Measurements from ENCODE around the gene NCAM2.
A peak's percentile ranks its signal among the peaks of the same experiment; 100 is the strongest.

Gene NCAM2

DNA sequence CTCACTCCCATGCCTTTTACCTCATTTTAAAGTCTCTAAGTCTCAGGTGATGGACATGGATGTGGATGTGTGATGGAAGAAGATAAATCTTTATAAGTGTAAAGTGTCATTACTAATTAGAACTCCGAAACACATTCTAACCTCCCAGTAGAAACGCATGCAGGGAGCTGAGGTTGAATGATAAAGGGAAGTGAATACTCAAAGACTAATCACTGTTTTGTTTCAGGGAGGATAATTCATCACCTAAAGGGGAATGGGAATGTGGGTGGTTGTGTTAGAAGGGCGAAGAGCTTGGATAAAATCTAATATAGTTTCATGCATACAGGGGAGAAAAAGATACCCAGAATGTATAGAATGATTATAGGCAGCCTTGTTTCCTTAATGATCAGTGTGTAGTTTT is 12.5 kb downstream of the NCAM2 start:
- intact Hi-C loops (cut with DNase I) = no loop called here
- DNase-seq = no peak

DNA sequence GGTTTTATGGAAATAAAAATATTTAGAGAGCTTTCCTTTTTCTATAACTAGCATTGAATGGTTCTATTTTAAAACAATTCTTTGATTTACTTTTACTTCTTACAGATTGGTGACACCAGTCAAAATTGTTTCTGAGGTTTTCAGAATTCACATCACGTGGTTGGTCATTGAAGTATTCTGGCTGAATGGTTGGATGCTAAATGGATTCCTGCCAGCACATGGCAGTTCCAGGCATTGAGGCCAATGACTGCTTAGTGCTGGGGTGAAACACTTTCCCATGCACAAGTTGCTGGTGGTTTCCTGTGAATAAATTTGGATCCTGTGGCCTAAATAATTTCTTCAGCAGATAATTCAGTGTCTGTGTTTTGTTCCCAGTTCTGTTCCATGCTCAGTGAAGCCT is 20.6 kb downstream of the NCAM2 start:
- DNase-seq = peak in 35 of 42 donors; percentile 28 to 86 (median 58)

DNA sequence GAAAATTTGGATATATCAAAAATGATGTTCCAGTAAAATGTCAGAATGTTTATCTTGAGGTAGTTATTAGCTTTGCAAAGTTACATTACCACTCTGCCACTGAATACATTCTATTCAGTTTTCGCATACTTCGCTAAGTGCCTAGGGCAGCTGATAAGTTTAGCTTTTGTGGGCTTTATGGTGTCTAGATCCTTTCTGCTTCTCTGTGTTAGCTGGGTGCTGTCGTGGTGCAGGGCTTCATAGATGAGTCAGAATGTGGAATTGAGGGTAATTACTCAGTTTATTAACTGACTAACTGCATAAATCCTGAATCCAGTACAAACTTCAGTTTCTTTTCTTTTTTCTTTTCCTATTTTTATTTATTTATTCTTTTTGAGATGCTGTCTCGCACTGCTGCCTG is 21.5 kb downstream of the NCAM2 start:
- intact Hi-C loops (cut with DNase I) = no loop called here
- DNase-seq = no peak

More for the DNA sequence above, 20.6 kb downstream of the NCAM2 start:
- intact Hi-C loops (cut with DNase I) = no loop called here

- intact Hi-C loops (cut with DNase I) = no loop called here
- DNase-seq = no peak
Observed at GRCh38 chr21:21025742-21026141, 27.5 kb downstream of the NCAM2 start.

- DNase-seq = no peak
- intact Hi-C loops (cut with DNase I) = no loop called here
Observed at GRCh38 chr21:21028275-21028820, 30.1 kb downstream of the NCAM2 start.

GRCh38 chr21:21029164-21029563 is 31.0 kb downstream of the NCAM2 start:
- intact Hi-C loops (cut with DNase I) = no loop called here
- peak in 1 of 42 donors; percentile 63 for DNase-seq

- intact Hi-C loops (cut with DNase I) = no loop called here
- DNase-seq = no peak
Observed at GRCh38 chr21:21030311-21030710, 32.1 kb downstream of the NCAM2 start.

GRCh38 chr21:21034036-21034435 is 35.8 kb downstream of the NCAM2 start:
- intact Hi-C loops (cut with DNase I) = no loop called here
- DNase-seq = no peak

DNA sequence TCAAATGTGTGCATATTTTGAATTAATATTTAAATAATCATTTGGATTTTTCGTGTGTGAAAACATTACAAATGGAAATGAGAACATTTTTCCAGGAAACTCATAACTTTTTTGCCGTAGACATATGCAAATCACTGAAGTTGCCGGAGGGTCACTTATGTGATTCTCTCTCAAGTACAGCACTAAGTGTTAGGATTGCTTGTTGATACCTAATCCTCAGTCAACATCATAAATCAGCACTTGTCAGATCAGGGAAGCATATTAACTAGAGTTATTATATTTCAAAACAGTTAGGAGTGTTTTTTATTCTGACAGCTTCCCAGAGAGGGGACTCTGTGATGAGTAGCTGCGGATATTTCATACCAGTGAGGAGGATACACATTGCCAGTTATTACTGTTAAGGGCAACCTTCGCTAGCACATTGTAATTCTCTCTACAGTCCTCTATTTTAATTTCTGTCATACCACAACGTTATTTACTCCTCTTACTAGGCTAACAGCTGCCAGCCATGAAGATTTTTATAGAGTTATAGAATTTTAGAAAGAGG is 41.5 kb downstream of the NCAM2 start:
- intact Hi-C loops (cut with DNase I) = no loop called here
- DNase-seq = no peak

DNA sequence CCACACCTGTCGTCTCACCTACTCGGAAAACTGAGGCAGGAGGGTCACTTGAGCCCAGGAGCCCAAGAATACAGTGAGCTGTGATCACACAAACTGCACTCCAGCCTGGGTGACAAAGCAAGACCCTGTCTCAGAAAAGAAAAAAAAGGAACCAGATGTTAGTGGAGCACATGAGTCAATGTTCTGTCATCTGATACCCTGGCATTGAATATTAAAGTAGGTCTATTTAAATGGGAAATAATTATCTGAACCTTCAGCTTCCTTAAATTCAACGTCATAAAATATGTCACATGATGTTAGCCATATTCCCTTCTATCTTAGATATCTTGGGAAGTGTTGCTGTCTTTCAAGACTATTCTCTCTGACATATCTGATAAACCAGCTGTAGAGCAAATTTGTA is 47.3 kb downstream of the NCAM2 start:
- no peak for DNase-seq
- intact Hi-C loops (cut with DNase I) = no loop called here

- intact Hi-C loops (cut with DNase I) = no loop called here
- DNase-seq = no peak
Observed at GRCh38 chr21:21046063-21046462, 47.9 kb downstream of the NCAM2 start.

DNA sequence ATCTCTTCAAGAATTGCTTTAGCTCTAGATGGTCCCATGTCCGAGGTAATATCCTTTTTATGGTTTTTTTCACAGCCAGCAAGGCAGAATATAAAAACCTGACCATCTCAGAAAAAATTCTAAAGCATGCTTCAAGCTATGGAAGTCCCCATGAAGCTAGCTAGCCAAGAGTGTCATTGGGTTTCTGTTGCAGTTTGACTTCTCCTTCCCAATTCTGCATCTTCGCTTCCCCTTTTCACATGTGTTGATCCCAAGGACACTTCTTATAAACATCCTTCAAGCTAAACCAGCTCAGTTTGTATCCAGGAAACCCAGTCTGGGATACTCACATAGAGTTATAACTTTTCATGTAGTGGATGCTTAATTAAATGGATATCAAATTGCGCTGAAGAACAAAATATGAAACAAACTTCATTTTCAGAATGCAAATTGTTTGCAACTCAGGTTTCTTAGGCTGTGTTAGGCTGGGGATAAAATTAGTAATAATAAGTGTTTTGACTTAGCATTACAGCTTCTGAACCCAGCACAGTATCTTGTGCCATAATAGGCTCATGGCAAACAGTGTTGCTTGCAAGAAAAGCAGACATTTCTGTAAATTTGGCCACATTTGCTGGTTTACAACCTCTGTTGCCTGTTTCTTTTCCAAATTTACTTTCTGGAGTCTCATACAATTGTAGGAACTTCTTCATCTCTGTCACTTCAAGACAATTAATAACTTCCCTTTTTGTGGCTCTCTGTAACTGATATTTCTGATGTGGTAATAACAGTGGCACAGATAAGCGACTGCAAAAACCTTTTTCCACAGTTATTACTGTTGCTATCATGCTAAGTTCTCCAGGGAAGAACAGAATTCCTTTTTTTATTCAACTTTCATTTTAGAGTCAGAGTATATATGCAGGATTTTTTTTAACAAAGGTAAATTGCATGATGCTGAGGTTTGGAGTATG is 53.2 kb downstream of the NCAM2 start:
- no peak for DNase-seq
- intact Hi-C loops (cut with DNase I) = no loop called here

DNA sequence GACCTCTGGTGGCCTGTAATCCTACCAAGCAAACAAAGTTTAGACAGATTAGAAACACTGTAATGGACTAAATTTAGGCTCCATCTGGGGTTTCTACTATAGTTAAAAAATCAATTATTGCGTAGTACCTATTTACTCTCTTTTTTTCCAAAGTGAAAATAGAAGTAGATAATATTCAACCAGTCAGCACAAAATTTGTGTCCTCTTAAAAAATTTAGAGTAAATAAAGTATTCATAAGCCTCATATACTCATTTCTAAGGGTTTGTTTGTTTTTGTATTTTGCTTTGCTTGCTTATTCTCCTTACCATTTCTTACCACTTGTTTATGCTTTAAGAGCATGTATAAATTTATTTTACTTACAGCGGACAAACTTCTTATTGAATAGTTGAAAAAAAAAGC is 54.5 kb downstream of the NCAM2 start:
- intact Hi-C loops (cut with DNase I) = no loop called here
- DNase-seq = no peak

GRCh38 chr21:21057349-21058062 is 59.3 kb downstream of the NCAM2 start:
- no peak for DNase-seq
- intact Hi-C loops (cut with DNase I) = no loop called here

- DNase-seq = no peak
- intact Hi-C loops (cut with DNase I) = no loop called here
Observed at GRCh38 chr21:21063828-21064227, 65.6 kb downstream of the NCAM2 start.

GRCh38 chr21:21064353-21064752 is 66.1 kb downstream of the NCAM2 start:
- intact Hi-C loops (cut with DNase I) = no loop called here
- no peak for DNase-seq

DNA sequence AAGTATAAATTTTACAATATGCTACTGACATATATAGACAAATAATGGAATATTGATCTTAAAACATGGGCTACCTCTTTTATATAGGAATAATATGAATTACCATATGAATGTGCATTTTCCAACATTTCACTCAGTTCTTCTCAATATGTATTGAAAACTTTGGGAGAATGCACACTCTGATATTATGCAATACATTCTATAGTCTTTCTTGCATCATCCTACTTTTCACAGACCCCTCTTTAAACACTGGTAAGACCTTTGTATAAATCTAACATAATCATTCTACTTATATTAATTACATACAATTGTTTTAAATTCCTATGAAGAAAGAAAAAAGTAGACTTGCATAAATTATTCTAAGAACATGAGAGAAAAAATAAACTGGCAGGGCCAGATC is 69.2 kb downstream of the NCAM2 start:
- no peak for DNase-seq
- intact Hi-C loops (cut with DNase I) = no loop called here

GRCh38 chr21:21074305-21074704 is 76.1 kb downstream of the NCAM2 start:
- no peak for DNase-seq
- intact Hi-C loops (cut with DNase I) = no loop called here

DNA sequence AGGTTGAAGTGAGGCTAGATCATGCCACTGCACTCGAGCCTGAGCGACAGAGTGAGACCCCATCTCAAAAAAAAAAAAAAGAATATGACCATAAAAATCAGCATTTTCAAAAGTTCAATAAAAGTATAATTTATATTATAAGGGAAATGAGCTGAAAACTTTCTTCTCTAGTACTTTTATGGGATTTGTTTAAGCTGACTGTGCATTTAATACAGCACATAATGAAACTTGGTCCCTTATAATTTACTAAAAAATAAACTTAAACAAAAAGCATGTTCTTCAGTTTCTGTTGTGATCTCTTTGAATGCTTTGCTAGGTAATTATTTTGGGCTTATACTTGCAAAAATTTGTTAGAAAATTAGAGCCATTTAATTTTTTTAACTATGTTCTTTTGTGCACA is 77.8 kb downstream of the NCAM2 start:
- intact Hi-C loops (cut with DNase I) = no loop called here
- no peak for DNase-seq

DNA sequence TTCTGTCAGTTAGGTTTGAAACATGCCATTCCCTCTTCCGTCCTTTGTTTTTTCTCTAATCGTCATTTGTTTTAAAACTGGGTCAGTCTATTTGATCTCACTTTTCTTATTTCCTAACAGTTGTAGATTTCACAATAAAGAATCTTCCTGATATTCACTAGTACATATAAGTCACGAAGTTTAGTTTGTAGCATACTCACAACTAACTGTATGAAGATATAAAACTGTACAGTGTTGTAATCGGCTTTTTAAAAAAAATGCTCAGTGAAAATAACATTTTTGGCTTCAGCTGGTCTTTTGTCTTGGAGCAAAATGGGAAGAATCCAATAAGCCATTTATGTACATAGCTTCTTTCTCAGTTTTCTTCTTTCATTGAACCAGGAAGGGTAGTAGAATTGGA is 78.3 kb downstream of the NCAM2 start:
- DNase-seq = no peak
- intact Hi-C loops (cut with DNase I) = no loop called here

Measured in head of caudate nucleus (tissue), 42 donors.